GM23338 (cell line): Measurements from ENCODE around the gene UBASH3B. TPM values are rescaled to one million over a fixed set of nuclear protein-coding genes. Genes with fewer than 3 reads are reported as not detected.

ENCODE experiments used
- ATAC-seq: fragments of 200-7000 bp; cut with Tn5 transposase; 3 replicates; pipeline ENCODE4 v1.9.1; 2020
- DNase-seq: peaks from one replicate; pipeline ENCODE4 v3.0.0-alpha.2; 2015; ENCODE audit warnings: low spot score
- H2AFZ ChIP-seq: fragments of 200-600 bp; sonication (generic); 2 replicates; pipeline ENCODE4 v1.8.0; 2016; ENCODE audit warnings: antibody characterized with exemption, mild to moderate bottlenecking, moderate library complexity
- H3F3A ChIP-seq: fragments of 200-600 bp; sonication (generic); replicated peaks from 2 replicates; pipeline ENCODE4 v1.8.0; 2017; ENCODE audit warnings: antibody characterized with exemption, mixed run types, low read depth
- H3K27ac ChIP-seq: fragments of 200-600 bp; sonication (generic); 2 replicates; pipeline ENCODE4 v1.6.1; 2016; ENCODE audit warnings: low read depth
- H3K27me3 ChIP-seq: fragments of 200-600 bp; sonication (generic); 2 replicates; pipeline ENCODE4 v1.8.0; 2016; ENCODE audit warnings: mild to moderate bottlenecking, mixed run types, moderate library complexity; ENCODE audit not compliant: insufficient read depth
- H3K36me3 ChIP-seq: fragments of 200-600 bp; sonication (generic); 2 replicates; pipeline ENCODE4 v1.8.0; 2016; ENCODE audit warnings: mild to moderate bottlenecking; ENCODE audit not compliant: insufficient read depth
- H3K4me1 ChIP-seq: fragments of 200-600 bp; sonication (generic); 2 replicates; pipeline ENCODE4 v1.8.0; 2016; ENCODE audit warnings: mild to moderate bottlenecking, moderate library complexity; ENCODE audit not compliant: insufficient read depth
- H3K4me2 ChIP-seq: fragments of 200-600 bp; sonication (generic); 2 replicates; pipeline ENCODE4 v1.7.1; 2017; ENCODE audit warnings: mixed run types
- H3K4me3 ChIP-seq: fragments of 200-600 bp; sonication (generic); 2 replicates; pipeline ENCODE4 v1.6.1; 2016; ENCODE audit warnings: mixed run types
- H3K79me2 ChIP-seq: fragments of 200-600 bp; sonication (generic); replicated peaks from 2 replicates; pipeline ENCODE4 v1.8.0; 2017; ENCODE audit warnings: mild to moderate bottlenecking; ENCODE audit not compliant: insufficient read depth
- H3K9me2 ChIP-seq: fragments of 200-600 bp; sonication (generic); 2 replicates; pipeline ENCODE4 v1.8.0; 2017; ENCODE audit not compliant: insufficient read depth
- H4K20me1 ChIP-seq: fragments of 200-600 bp; sonication (generic); replicated peaks from 2 replicates; pipeline ENCODE4 v1.8.0; 2017; ENCODE audit warnings: mild to moderate bottlenecking; ENCODE audit not compliant: insufficient read depth
- H3K27ac Mint-ChIP-seq: 2 replicates; pipeline ENCODE4 v1.8.0; 2020; ENCODE audit warnings: inconsistent platforms, mild to moderate bottlenecking, moderate library complexity, mixed read lengths
- H3K27me3 Mint-ChIP-seq: 3 replicates; pipeline ENCODE4 v1.8.0; 2022; ENCODE audit warnings: low read depth, mild to moderate bottlenecking, moderate library complexity, mixed read lengths, inconsistent platforms; ENCODE audit not compliant: insufficient read depth, poor library complexity
- H3K36me3 Mint-ChIP-seq: 3 replicates; pipeline ENCODE4 v1.8.0; 2021; ENCODE audit warnings: low read depth, mild to moderate bottlenecking, inconsistent platforms, moderate library complexity, mixed read lengths
- H3K4me1 Mint-ChIP-seq: 3 replicates; pipeline ENCODE4 v1.8.0; 2020; ENCODE audit warnings: mild to moderate bottlenecking, inconsistent platforms, mixed read lengths
- H3K4me3 Mint-ChIP-seq: 3 replicates; pipeline ENCODE4 v1.8.0; 2021; ENCODE audit warnings: moderate library complexity, mild to moderate bottlenecking, inconsistent platforms, mixed read lengths
- H3K9me3 Mint-ChIP-seq: 3 replicates; pipeline ENCODE4 v1.8.0; 2020; ENCODE audit warnings: moderate library complexity, mild to moderate bottlenecking, inconsistent platforms, mixed read lengths
- CREB1 ChIP-seq: fragments of 250-450 bp; sonication (Bioruptor Pico); IDR thresholded peaks from 2 replicates; pipeline ENCODE4 v1.5.0; 2020; ENCODE audit warnings: low read depth, mild to moderate bottlenecking, moderate library complexity
- ETS1 ChIP-seq: IDR thresholded peaks from 2 replicates; pipeline ENCODE4 v1.6.1; 2016; ENCODE audit warnings: antibody characterized with exemption
- EZH2 ChIP-seq: fragments of 200-600 bp; sonication (generic); IDR thresholded peaks from one replicate; pipeline ENCODE4 v1.8.0; 2017; ENCODE audit warnings: antibody characterized with exemption, mild to moderate bottlenecking, low read depth; ENCODE audit not compliant: unreplicated experiment
- EZH2phosphoT487 ChIP-seq: fragments of 200-600 bp; sonication (generic); IDR thresholded peaks from one replicate; pipeline ENCODE4 v1.8.1; 2018; ENCODE audit warnings: antibody characterized with exemption; ENCODE audit not compliant: unreplicated experiment
- JUNB ChIP-seq: IDR thresholded peaks from one replicate; pipeline ENCODE4 v1.6.1; 2016; ENCODE audit warnings: antibody characterized with exemption; ENCODE audit not compliant: unreplicated experiment
- NANOG ChIP-seq: IDR thresholded peaks from 2 replicates; pipeline ENCODE4 v1.6.1; 2016; ENCODE audit warnings: antibody characterized with exemption, borderline replicate concordance
- POLR2AphosphoS5 ChIP-seq: IDR thresholded peaks from 2 replicates; pipeline ENCODE4 v1.6.1; 2016; ENCODE audit warnings: antibody characterized with exemption, low read depth
- REST ChIP-seq: IDR thresholded peaks from one replicate; pipeline ENCODE4 v1.6.1; 2018; ENCODE audit warnings: antibody characterized with exemption; ENCODE audit not compliant: unreplicated experiment
- STAT1 ChIP-seq: IDR thresholded peaks from one replicate; pipeline ENCODE4 v1.6.1; 2016; ENCODE audit warnings: antibody characterized with exemption; ENCODE audit not compliant: unreplicated experiment
- ZNF114 ChIP-seq: fragments of 250-450 bp; sonication (Bioruptor Pico); IDR thresholded peaks from 2 replicates; pipeline ENCODE4 v1.5.0; 2020; ENCODE audit warnings: mild to moderate bottlenecking, moderate library complexity
- ZNF462 ChIP-seq: fragments of 250-450 bp; sonication (Bioruptor Pico); IDR thresholded peaks from 2 replicates; pipeline ENCODE4 v1.5.0; 2020; ENCODE audit warnings: mild to moderate bottlenecking, moderate library complexity
- polyA plus RNA-seq: library from polyadenylated mRNA; unstranded; fragments of >200 nt; fragmentation: Nextera tagmentation; extraction: Ambion mirVana; gene quantifications from 2 replicates; pipeline ENCODE4 v1.2.1, GENCODE V29; 2016
- total RNA-seq: library from RNA; depleted of rRNA; stranded (reverse); fragments of >200 nt; shearing (Covaris generic); gene quantifications from 2 replicates; pipeline ENCODE4 v1.2.3, GENCODE V29; 2014

Gene UBASH3B
- total and polyA plus RNA-seq, 2 experiments from 2014 or later: 2.1 to 12.0 TPM

GRCh38 chr11:122682464-122682863 lies 26.9 kb downstream of the UBASH3B start (continued):
- TF ChIP-seq ETS1 (no peak), REST (no peak), EZH2phosphoT487 (no peak), ZNF114 (no peak), JUNB (no peak)

- Histone ChIP-seq H3K4me2 (no peak overlapping the region), H3K36me3 (no peaks in the 10 kb centered on the region), H3K27me3 (no peaks in the 10 kb centered on the region), H3K79me2 (no peaks in the 10 kb centered on the region; the same call in 1 of the 2 replicates), H3K4me3 (no peak overlapping the region), H3K9me2 (no peaks in the 10 kb centered on the region), H3K4me1 (no peaks in the 10 kb centered on the region), H3K27ac (no peak overlapping the region), H2AFZ (no peak overlapping the region), H3F3A (no peaks in the 10 kb centered on the region), H4K20me1 (no peaks in the 10 kb centered on the region)
- no peaks in the 10 kb centered on the region for H3K27me3 Mint-ChIP-seq
- H3K27ac Mint-ChIP-seq: no peak overlapping the region
- H3K4me1 Mint-ChIP-seq: peaks cover 6% of the 10 kb centered on the region; the same call in 2 of the 3 replicates
- DNase-seq (no peak), ATAC-seq (no peak)
- H3K36me3 Mint-ChIP-seq: no peaks in the 10 kb centered on the region
- H3K4me3 Mint-ChIP-seq: no peak overlapping the region
- H3K9me3 Mint-ChIP-seq: no peaks in the 10 kb centered on the region
- no peak for TF ChIP-seq REST
- TF ChIP-seq CREB1 (CRISPR knock-in tag): no peak
- no peak for TF ChIP-seq ZNF462 (CRISPR knock-in tag)
- no peak for TF ChIP-seq NANOG
- TF ChIP-seq POLR2AphosphoS5: no peak
- no peak for TF ChIP-seq JUNB
- no peak for TF ChIP-seq EZH2
- TF ChIP-seq STAT1: no peak
- TF ChIP-seq ZNF114: no peak
- TF ChIP-seq EZH2phosphoT487: no peak
These were observed 29.5 kb downstream of the UBASH3B start for GRCh38 chr11:122685041-122685440.
